HG03439 (cell line): ENCODE data around the gene PDZK1.
"Not testable (repeated sequence)": the region's sequence is repeated elsewhere in the genome, so short reads cannot be mapped to it uniquely, and the experiment has no call there.

Experiments used
- ATAC-seq: cut with Tn5 transposase; IDR thresholded peaks from one replicate; pipeline ENCODE4 v1.9.1; 2021; ENCODE audit warnings: mild to moderate bottlenecking, moderate library complexity; ENCODE audit not compliant: unreplicated experiment

PDZK1 gene

DNA sequence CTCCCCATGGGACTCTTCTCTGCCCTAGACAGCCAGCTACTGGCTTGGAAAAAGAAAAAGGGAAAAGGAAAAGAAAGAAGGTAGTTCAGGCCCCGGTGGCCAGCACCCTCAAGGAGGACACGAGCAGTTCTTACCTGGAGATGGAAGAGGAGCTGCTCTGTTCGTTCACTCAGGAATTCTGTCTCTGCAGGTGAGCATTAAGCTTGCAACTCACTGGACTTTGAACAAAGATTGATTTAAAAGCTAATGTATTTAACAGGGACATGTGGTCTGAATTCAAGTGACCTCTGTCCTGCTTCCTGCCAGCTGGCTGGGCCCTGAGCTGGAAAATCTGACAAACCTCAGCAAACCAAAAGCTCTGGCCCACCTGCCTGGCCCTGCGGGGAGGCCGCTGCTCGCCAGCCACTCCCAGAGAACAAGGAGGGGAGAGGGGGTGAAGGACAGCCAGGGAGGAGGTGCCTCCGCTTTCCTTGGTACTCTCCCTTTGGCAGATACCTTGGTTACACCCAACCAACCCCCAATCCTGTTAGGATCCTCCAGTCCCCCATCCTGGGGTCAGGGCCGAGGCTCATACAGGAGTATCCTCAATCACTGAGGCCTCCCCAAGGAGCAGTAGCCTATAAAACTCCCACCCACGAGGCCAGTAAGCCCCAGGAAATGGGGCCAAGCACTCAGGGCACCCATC, at the start of gene PDZK1:
PDZK1 (minus strand) TSS at position 186 of the 685 bp plus-strand sequence. CDS start 19,347 bp downstream, outside the sequence.
- ATAC-seq: no peak

DNA sequence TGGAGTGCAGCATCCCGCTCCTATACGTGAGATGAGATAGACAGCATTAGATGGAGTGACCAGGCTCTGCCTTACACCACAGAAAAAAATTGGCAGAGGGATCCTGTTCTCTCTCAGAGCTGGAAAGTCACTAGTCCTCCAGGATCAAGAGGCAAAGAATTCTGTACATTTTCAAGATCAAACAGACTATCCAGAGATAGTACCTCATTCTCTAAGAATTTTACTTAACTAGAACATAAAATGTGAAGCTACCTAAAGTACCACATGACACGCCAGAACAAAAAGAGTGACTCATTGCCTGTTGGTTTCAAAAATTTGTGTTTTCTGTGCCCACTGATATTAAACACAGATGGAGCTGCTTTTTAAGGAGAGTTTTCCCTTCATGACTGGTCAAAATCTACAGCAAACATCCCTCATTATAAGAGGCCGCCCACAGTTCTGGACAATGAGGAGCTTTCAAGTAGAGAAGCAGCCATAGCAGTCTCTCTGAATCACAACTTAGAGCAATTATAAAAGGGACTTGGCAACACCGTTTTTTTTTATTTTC, 44.4 kb upstream of the PDZK1 start:
- ATAC-seq: no peak

DNA sequence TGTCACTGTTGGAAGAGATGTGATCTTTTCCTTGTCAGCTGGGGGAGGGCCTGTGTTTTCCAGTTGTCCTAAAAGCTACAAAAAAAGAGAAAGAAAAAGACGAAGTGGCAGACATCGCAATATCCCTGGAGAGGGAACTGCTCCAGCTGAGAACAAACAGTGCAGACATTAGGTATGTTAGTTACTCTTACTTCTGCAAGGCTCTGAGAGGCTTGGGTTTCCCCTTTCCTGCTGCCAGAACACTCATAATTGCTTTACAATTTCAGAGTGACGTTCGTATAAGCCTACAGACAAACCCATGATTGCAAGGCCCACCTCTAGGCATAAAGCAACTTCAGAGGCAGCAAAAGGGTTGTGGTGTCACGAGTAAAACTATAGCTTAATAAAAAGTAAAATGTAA, 43.3 kb upstream of the PDZK1 start:
- ATAC-seq: no peak

DNA sequence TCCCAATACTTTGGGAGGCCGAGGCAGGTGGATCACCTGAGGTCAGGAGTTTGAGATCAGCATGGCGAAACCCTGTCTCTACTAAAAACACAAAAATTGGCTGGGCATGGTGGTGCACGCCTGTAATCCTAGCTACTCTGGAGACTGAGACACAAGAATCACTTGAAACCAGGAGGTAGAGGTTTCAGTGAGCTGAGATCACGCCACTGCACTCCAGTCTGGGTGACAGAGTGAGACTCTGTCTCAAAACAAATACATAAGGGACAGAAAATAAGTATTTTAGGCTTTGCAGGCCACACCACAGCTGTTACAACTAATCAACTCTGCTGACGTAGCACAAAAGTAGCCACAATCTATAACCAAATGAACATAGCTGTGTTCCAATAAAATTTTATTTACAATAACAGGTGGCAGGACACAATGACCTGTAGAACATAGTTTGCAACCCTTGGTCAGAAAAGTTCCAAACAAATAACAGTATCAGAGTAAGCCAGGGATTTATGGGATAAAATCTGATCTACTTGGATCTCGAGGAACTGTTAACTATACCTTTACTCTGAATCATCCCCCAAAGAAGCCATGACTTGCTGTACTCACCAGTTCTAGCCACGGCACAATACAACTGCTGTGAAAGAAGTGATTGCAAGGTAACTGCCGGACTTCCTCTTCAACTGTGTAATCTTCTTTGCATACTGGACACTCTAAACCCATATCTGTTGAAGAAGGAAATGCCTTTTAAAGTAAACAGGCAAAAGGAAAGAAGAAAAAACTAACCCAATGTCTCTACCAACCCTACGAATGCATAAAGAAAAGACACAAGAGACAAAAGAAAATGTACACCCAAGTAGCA, 40.5 kb upstream of the PDZK1 start:
- no peak for ATAC-seq

DNA sequence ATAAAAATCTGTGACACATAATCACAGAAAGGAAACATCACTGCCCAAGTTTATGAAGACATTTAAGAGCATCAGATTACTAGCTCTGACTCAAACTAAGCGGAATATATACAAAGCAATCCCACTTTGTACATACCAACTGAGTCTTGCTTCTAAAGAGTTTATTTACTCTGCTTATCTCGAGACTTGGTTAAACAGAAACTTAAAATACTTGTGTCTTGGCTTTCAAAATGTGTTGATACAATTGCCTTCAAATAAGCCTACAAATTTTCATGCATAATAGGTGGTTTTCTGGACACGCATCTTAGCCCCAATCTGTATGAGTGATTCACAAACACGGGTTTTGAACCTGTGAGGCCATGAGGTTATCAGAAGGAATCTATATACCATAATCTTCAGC, 33.1 kb upstream of the PDZK1 start:
- ATAC-seq: no peak

DNA sequence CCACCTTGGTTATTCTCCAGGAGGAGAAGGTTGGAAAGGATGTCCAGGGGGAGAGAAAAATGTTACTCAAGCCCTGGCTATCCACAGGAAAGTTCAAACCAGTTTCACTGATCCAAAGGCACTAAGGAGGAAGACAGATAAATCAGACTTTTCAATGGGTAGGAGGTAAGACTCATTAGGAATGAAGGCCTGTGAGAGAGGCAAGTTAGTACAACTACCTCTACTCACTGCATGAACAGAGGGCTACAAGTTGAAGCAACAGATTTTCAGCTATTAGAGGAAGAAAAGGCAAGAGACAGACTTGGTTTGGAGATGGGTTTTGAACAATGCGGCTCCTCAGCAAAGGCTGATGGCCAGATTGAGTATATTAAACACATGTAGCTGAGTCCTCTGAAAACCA, 29.0 kb upstream of the PDZK1 start:
- ATAC-seq: no peak

- ATAC-seq: no peak
These were observed 23.7 kb upstream of the PDZK1 start for GRCh38 chr1:145730900-145731299.

- no peak for ATAC-seq
These were observed 23.3 kb upstream of the PDZK1 start for GRCh38 chr1:145730467-145730866.

- ATAC-seq: no peak
These were observed 22.7 kb upstream of the PDZK1 start for GRCh38 chr1:145729666-145730436.

GRCh38 chr1:145729196-145729595, 22.0 kb upstream of the PDZK1 start:
- ATAC-seq: no peak

GRCh38 chr1:145726193-145726592, 19.0 kb upstream of the PDZK1 start:
- ATAC-seq: not testable (repeated sequence)

DNA sequence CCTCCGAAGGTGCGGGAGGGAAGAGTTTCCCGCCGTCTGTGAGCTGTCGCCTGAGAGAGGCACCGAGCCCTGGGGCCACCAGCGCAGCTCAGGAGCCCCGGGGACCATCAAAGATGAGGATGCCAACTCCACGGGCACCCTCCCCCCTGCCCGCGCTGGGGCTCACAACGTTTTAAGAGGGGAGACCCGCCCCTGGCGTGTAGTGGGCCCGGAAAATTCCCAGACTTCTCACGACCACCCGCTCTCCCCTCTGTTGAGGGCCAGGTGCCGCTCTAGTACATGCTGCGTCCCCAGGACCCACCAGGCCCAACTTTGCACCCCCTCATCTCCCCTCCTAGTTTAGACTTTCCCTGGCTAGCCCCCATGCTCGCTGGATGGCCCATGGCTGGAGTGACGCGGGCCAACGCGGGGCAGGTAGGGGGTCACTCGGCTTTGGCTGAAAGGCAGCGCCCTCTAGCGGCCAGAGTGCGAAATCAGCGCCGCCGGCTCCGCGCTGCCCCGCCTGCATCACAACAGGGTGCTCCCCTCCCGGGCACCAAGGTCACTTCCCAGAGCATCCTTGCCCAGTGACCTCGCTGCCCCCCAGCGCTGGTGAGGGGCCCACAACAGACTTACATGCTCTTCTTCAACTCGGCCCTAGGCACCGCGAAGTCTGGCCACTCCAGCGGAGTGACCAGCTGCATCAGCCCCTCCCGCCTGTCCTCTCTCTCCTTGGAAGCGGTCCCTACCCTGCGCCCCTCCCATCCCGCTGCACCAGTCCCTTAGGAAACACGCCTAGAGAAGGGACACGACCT, 13.9 kb upstream of the PDZK1 start:
- no peak for ATAC-seq

GRCh38 chr1:145720556-145720877, 13.3 kb upstream of the PDZK1 start:
- ATAC-seq: no peak

DNA sequence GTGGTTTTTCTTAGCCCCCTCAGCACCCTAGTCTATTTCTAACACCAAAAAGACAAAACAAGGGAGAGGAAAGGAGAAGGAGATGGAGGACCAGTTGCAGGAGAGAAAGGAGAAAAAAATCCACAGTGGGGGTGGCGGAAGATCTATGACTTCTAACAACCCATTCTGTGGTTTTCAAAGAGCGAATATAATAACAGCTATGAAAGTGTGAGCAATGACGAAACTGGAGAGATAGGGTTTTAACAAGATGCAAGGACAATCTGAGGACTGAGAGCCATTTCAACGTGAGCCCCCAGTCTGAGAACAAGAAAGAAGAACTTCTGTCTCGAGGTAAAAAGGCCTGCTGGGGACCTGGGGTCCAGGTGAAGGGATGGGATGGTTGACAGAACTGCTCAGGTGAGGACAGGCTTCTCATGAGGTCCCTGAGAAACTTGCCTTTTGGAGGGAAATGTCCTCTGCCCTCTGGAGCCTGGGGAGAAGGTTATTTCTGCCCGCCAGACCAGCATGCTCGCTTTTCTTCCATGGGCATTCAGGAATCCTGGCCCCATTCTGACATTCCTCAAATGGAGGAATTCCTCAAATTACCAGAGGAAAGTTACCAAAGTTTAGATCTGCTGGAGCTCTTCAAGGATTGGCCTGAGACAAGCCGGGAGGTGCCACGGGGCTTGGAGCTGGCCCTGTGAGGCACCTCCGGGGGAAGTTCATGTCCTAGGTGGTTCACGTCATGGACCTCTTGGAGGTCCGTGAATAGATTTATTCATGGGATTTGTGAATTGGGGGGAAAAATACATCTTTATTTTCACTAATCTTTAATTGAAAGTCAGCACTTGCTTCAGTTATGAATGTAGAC, 12.3 kb upstream of the PDZK1 start, which contains the start of gene CD160:
CD160 (plus strand) TSS at position 270 of the 850 bp plus-strand sequence. CDS start 8,829 bp downstream, outside the sequence.
- no peak for ATAC-seq

GRCh38 chr1:145718465-145718864, 11.3 kb upstream of the PDZK1 start:
- not testable (repeated sequence) for ATAC-seq

- ATAC-seq: no peak
These were observed 10.7 kb upstream of the PDZK1 start for GRCh38 chr1:145717833-145718232.

DNA sequence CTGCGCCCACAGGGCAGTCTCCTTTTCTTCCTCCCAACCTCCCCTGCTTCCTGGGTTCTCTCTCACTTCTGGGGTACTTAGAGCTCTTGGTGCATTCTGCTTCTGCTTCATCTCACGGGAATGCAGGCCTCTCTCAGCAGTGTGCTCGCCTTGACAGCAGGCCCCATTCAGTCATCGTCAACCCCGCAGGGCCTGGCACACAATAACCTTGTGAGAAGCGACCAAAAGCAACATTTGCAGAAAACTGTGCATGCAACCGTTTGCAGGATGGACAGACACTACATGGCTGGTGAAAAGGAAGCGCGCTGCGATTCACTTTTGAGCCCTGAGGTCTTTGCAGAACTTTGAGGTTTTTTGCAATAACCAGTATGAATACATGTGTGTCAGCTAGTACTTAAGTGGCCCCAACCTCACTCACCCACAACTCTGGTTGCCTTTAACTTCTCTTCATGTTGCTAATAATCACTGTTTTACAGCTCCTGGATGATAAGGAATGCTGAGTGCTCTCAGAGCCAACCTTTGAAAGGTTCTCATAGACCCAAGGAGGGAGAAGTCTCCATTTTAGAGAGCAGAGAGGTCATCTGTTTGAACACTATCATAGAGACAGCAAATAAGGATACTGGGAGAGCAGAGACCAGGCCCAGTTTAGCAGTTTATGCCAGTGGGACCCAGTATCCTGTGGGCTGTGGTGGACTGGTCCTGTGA, 9.6 kb upstream of the PDZK1 start:
- ATAC-seq: no peak

DNA sequence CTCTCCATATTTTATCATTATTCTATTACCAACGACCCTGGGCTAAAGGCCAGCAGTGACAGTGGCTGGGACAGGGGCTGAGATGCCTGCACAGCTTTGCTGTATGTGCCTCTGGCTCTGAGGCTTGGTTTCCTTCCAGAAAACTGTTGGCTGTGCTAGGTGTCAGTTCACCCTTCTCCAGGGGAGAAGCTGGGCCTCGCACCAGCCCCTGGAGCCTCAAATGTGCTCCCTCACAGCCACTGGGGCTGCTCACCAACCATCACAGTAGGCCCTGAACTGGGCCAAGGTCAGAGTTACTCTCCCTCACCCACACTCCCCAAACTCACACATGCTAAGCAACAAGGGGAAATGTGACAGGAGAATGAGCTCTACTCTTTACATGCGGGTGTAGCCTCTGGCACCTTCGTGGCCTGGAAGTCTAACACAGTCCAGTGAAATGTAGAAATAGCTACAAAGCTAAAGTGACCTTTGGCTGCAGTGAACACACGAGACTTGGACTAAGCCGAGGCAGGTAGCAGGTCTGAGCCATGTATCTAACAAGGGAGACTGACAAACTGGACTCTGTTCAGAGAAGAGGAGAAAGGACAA, 7.5 kb upstream of the PDZK1 start:
- ATAC-seq: no peak
